Activated CD4-positive, alpha-beta T cell treated with anti-CD3 and anti-CD28 coated beads, Interleukin-2, Interleukin-6, amounts not matched to agents 100 ng/mL and 50 ng/mL, durations not matched to agents 16 hours and 8 hours (primary cell): ENCODE data around the gene MRPL12.

ENCODE experiments used
- DNase-seq: peaks from one replicate; pipeline ENCODE4 v3.0.0-alpha.2; 2020

Gene MRPL12

GRCh38 chr17:81741594-81742452 lies 38.7 kb downstream of the MRPL12 start:
- DNase-seq = no peak
